GM13977 (cell line): Measurements from ENCODE around the gene EBP.

Experiments
- DNase-seq: peaks from one replicate; pipeline ENCODE4 v3.0.0; 2012; ENCODE audit warnings: low spot score
- CTCF ChIP-seq: IDR thresholded peaks from 2 replicates; pipeline ENCODE4 v1.5.1; 2012; ENCODE audit warnings: mild to moderate bottlenecking, control low read depth; ENCODE audit not compliant: insufficient read depth; ENCODE audit errors: extremely low read depth, missing control alignments
- in situ Hi-C: fragments of 300-500 bp; cut with MboI; formaldehyde crosslinking; loops from one replicate; pipeline ENCODE4 v1.12.0; 2022; ENCODE audit warnings: low sequenced_read_pairs, low pct_unique_long_range_greater_than_20kb, mixed read lengths, inconsistent platforms; ENCODE audit not compliant: unreplicated experiment

Gene EBP

DNA sequence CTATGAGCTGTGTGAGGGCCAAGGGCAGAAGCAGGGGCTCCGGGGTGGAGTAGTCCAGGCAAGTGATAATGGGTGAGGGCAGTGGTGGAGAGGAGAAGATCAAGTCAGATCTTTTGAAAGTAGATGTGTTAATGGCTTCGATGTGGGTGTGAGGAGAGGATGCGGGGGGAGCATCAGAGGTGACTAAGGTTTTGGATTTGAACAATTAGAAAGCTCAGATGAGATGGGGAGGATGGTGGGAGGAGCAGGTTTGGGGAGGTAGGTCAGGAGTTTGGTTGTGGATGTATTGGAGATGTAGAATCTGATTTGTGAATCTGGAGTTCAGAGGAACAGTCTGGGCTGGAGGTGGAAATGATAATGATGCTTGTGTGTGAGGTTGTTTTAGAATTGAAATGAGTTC is 41.0 kb upstream of the EBP start:
- in situ Hi-C loops: loop anchor here (25.0 kb wide), 1 partner anchor 393 kb away; no protein-coding TSS in a partner anchor
- no peak for DNase-seq
- no peak for TF ChIP-seq CTCF

- in situ Hi-C loops: loop anchor here (25.0 kb wide), 1 partner anchor 395 kb away; no protein-coding TSS in a partner anchor
- no peak for DNase-seq
- no peak for TF ChIP-seq CTCF
Measured at GRCh38 chrX:48482526-48482925, 39.1 kb upstream of the EBP start.

DNA sequence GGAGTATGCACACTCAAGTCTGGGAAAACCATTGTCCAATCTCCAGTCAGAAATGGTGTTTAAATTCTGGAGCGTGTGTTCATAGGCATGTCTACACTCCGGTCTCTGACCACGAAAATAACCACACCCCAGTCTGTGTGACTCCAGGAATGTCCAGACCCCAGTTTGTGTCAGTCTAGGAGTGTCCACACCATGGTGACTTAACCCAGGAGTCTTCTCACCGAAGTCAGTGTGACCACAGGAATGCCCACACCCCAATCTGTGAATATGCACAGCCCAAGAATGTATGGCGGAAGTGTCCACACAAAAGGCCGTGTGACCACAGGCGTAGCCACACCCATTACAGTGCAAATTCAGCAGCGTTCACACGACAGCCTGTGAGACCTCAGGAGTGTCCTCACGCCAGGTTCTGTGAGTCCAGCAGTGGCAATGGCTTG is 34.2 kb upstream of the EBP start:
- no peak for TF ChIP-seq CTCF
- in situ Hi-C loops: loop anchor here (25.0 kb wide), 1 partner anchor 400 kb away; no protein-coding TSS in a partner anchor
- no peak for DNase-seq

GRCh38 chrX:48488034-48488433 is 33.6 kb upstream of the EBP start:
- TF ChIP-seq CTCF: no peak
- DNase-seq: no peak
- in situ Hi-C loops: loop anchor here (25.0 kb wide), 1 partner anchor 401 kb away; no protein-coding TSS in a partner anchor

- in situ Hi-C loops: loop anchor here (25.0 kb wide), 1 partner anchor 402 kb away; no protein-coding TSS in a partner anchor
- DNase-seq: no peak
- TF ChIP-seq CTCF: no peak
Measured at GRCh38 chrX:48489296-48489695, 32.3 kb upstream of the EBP start.

- TF ChIP-seq CTCF: no peak
- no peak for DNase-seq
- in situ Hi-C loops: loop anchor here (25.0 kb wide), 1 partner anchor 403 kb away; no protein-coding TSS in a partner anchor
Measured at GRCh38 chrX:48489892-48490291, 31.7 kb upstream of the EBP start.
